Measurements from ENCODE around the gene LNPEP.
A peak's percentile ranks its signal among the peaks of the same experiment; 100 is the strongest.
"Not testable (repeated sequence)": the region's sequence is repeated elsewhere in the genome, so short reads cannot be mapped to it uniquely, and the experiment has no call there.

Gene LNPEP

GRCh38 chr5:96930589-96930988 is 5.3 kb upstream of the LNPEP start:
- DNase-seq: no peak

- not testable (repeated sequence) for DNase-seq
Observed at GRCh38 chr5:96931037-96931436, 4.8 kb upstream of the LNPEP start.

- no peak for DNase-seq
Observed at GRCh38 chr5:96931605-96932004, 4.3 kb upstream of the LNPEP start.

- DNase-seq: no peak
Observed at GRCh38 chr5:96932026-96932425, 3.9 kb upstream of the LNPEP start.

- peak; percentile 68 for DNase-seq
Observed at GRCh38 chr5:96933764-96934707, 1.8 kb upstream of the LNPEP start.

- DNase-seq: peak; percentile 94
Observed at GRCh38 chr5:96934708-96935558, 947 bp upstream of the LNPEP start.

- peak; percentile 24 for DNase-seq
Observed at GRCh38 chr5:96936431-96937320, 796 bp downstream of the LNPEP start.

- no peak for DNase-seq
Observed at GRCh38 chr5:96940586-96940985, 4.7 kb downstream of the LNPEP start.

- no peak for DNase-seq
Observed at GRCh38 chr5:96941140-96941539, 5.3 kb downstream of the LNPEP start.

- no peak for DNase-seq
Observed at GRCh38 chr5:96942078-96942477, 6.2 kb downstream of the LNPEP start.

- DNase-seq: no peak
Observed at GRCh38 chr5:96942911-96943310, 7.0 kb downstream of the LNPEP start.

GRCh38 chr5:96943799-96944198 is 7.9 kb downstream of the LNPEP start:
- no peak for DNase-seq

- DNase-seq: no peak
Observed at GRCh38 chr5:96945144-96945897, 9.4 kb downstream of the LNPEP start.

- DNase-seq: no peak
Observed at GRCh38 chr5:96946381-96946780, 10.5 kb downstream of the LNPEP start.

GRCh38 chr5:96952118-96952750 is 16.4 kb downstream of the LNPEP start:
- no peak for DNase-seq

- DNase-seq: no peak
Observed at GRCh38 chr5:96952974-96953730, 17.3 kb downstream of the LNPEP start.

- DNase-seq: no peak
Observed at GRCh38 chr5:96957254-96958049, 21.6 kb downstream of the LNPEP start.

- DNase-seq: no peak
Observed at GRCh38 chr5:96958977-96959376, 23.1 kb downstream of the LNPEP start.

- DNase-seq: no peak
Observed at GRCh38 chr5:96961053-96961452, 25.2 kb downstream of the LNPEP start.

GRCh38 chr5:96962540-96962991 is 26.7 kb downstream of the LNPEP start:
- no peak for DNase-seq
